ENCODE data around the gene LRRC8C. TPM values are rescaled to one million over a fixed set of nuclear protein-coding genes. Genes with fewer than 3 reads are reported as not detected.

LRRC8C gene
- polyA plus RNA-seq, 1 donor: 6.8 TPM

DNA sequence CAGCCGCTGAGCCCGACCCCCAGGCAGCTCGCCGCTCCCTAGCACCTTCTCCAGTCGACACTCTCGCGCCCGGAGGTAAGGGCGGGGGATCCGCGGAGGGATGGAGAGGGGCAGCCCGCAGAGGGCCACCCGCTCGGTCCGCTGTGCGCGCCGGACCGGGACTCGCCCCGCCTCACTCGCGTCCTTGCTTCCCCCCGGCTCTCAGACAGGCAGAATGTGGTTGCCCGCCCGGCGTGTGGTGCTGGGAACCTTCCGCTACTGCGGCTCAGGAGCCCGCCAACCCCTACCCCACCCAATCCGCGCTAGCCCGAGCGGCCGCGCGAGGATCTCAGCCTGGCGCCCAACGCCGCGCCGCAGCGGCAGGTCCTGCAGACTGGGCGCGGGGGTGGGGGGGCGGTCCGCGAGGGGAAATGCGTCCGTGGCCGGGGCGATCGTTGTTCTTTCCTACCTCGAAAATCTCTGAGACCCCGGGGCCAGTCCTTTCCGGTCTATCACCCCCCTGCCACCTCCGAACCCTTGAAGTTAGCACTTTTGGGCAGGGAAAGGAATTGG lies 404 bp downstream of the LRRC8C start:
- peak; percentile 45 for DNase-seq

DNA sequence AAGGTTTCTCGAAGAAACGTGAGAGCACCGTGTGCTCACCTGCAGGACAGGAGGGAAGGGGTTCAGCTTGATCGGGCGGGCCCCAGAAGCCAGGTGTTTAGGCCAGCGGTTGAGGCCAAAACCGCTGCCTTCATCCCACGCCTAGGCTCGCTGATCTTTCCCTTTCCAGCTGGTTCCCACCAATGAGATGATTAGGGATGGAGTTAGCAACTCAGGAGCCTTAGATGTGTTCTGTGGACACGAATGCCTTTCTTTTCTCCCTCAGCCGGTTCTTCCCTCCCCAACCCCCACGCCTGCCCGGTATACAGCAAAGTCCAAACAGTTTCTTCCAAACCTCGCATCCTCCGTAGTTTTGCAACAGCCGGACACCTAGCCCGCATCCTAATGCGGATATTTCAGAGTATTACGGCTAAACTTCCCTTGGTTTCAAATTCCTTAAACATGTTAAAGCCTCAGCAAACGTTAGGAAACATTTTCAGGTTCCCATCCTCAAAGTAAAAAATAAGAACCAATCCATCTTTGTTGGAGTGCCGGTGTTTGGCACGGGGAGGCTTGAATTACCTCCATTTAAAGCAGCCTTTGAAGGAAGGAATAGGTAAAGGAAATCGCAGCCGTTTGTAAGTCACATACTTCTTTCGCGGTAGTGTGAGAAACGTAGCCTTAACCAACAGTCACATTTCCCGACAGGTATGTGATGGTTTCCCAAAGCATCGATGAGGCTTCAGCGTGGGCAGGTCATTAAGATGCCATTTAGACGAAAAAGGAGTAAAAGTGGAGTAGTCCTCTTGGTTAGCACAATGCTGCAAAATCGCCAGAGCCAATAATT lies 1.1 kb downstream of the LRRC8C start:
- DNase-seq: peak; percentile 33

DNA sequence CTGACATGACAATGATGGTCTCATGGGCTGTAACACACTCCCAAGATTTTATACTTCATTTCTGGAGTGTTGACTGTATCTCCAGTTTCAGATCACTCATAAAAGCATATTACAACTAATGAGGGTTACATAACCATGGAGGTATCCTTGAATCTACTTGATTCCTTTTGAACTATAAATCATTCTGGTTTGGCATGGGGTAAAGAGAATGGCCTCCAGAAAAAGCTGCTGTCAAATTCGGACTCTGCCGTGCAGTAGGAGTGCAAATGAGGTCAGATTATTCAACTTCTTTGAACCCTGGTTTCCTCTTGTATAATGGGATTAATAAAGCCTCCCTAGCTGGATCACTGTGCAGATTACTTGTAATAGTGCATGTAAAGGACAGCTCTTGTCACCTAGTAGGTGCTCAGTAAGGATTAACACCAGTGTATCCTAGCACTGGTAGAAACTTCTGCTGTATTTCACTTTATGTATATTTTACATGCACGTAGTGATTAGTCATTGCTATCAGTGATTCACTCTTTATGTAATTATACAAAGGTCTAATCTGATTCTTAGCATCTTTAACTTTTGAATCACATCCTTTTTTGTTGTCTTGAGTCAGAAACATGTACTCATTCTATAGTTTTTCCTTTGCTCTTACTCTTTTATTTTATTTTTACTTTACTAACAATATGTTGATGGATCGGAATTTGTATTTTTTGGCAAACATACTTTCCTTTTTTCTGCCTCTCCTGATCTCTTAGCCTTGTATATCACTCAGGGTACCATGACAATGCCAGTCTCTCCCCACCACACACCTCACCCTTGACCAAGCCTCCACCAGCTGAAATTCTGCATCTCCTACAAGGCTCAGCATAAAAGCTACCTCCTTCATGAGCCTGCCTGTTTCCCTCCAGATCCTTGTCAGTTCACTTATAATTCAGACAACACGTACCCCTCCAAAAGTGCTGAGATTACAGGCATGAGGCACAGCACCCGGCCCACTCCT lies 3.2 kb downstream of the LRRC8C start:
- DNase-seq: no peak

DNA sequence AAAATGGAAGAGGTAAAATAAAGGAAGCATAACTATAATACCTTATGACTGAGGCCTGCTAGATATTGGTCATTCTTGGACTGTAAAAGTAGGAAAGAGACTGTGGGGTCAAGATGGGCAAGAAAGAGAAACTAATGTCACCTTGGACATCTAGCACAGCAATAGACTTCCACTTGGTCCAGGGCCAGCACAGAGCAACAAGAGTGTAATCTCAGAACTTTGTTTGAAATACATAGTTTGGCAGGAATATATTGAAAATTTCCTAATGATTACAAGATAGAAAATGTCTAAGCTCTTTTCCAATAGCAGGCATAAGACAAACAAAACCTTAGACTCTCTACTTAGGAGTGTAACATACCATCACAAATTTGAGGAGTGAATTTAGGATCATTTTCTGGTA lies 4.6 kb downstream of the LRRC8C start:
- no peak for DNase-seq

DNA sequence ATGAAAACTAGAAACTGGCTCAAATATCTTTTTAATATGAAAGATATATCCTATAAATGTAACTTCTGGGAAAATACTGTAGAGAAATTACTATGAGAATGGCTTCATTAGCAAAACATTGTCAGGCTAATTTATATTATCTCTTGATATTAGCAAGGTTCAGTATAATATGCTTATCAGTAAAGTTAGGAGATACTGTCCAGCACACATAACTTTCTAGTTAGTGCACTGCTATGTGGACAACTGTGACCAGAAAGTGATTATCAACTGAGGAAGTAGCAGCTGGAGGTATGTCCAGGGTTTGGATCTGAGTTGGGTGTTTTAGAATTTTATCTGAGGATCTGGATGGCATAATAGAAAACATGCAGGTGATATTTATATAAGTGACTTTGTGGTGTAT lies 7.5 kb downstream of the LRRC8C start:
- no peak for DNase-seq

DNA sequence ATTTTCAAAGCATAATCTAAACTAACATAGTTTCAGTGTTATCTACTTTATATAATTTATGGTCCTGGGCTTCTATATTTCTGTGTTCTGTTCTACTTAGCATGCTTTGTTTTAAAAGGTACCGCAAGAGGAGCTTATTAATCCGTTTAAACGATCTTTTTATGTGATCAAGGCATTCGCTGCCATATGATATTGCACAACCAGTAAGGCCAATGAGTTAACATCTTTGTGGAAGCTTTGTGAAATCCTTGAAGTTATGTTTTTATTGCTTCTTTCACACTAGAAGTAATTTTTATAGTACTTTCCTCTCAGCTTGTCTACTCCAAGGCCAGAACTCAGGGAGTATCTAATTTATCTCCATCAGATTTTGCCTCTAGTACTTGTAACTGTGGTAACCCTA lies 8.9 kb downstream of the LRRC8C start:
- DNase-seq: no peak

DNA sequence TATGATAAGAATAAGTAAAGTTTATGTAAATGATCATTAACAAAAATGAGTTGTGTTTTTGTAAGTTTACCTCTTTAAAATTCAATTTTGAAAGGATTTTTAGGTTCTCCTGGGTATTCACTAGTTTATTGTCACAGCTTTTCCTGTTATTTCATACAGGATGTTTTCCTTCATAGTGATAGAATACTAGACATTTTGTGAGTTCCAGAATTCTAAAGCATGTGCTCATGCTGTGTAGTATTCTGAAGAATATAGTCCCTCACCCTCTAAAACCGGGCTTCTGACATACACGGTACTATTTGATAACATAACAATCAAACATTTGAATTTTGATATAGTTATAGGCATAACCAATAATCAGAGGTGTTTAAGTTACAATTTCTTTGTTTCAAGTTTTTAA lies 10.7 kb downstream of the LRRC8C start:
- DNase-seq: no peak

DNA sequence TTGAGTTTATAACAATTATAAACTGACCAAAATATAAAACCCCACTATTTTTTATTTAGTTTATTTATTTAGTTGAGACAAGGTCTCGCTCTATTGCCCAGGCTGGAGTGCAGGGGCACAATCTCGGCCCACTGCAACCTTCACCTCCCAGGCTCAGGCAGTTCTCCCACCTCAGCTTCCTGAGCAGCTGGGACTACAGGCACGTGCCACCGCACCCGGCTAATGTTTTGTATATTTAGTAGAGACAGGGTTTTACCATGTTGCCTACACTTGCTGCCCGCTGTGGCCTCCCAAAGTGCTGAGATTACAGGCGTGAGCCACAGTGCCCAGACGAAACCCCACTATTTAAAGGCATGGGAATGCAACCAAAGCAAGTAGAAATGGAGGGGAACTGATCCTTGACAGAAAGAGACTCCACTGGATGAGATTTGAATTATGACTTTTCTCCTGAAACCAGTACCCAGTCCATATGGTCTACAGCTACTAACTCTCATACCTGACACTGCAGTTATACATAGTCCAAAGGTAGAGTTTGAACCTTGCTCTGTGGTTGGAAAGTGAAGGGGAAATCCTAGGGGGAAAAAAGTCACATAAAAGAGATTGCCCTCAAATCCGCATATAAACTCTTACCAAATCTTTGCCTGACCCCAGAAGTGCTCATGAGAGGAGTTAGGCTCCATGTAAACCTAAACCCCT lies 11.3 kb downstream of the LRRC8C start:
- no peak for DNase-seq

DNA sequence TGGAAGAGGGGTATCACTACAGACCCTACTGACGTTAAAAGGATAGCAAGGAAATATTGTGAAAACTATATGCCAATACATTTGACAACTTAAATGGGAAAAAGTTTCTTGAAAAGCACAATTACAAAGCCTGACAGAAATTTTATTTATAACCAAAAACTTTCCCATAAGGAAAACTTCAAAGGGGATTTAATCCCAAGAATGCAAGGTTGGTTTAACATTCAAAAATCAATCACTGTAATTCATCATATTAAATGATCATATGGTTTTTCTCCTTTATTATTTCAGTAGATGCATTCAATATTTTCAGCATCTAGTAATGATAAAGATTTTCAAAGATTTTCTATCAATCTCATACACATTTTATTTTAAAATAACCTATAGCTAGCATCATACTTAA lies 13.3 kb downstream of the LRRC8C start:
- DNase-seq: no peak

DNA sequence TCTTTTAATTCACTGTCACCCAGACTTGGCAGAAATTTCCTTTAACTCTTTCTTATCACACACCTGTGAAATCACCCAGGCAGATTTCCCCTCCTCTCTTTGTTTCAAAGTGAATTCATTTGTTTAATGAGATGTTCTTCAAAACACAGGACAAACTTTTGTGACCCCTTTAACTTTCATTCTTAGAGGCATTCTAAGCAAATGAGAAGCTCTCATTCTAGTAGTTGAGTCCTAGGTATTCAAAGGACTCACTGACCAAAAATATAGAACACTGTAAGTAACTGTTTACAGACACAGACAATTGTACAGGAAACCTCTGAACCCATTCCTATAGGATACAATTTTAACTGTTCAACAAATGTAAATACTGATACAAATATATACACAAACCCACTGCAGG lies 16.9 kb downstream of the LRRC8C start:
- DNase-seq: no peak

DNA sequence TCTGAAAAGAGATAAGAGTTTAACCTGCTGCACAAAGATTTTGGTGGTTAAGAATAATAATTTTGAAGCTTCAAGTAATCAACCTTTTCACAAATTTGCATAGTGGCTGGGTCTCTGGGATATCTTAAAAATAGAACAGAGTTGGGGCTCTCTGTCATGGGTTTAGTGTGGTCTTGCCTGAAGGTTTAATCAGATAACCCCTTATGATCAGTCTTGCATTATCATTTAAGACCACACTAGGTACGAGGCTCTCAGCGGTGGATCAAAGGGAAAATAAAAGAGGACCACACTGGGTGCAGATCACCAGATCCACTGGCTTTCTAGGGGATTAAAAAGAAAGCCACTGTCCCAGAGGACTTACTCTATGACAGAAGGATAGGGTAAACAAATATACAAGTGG lies 19.5 kb downstream of the LRRC8C start:
- no peak for DNase-seq

DNA sequence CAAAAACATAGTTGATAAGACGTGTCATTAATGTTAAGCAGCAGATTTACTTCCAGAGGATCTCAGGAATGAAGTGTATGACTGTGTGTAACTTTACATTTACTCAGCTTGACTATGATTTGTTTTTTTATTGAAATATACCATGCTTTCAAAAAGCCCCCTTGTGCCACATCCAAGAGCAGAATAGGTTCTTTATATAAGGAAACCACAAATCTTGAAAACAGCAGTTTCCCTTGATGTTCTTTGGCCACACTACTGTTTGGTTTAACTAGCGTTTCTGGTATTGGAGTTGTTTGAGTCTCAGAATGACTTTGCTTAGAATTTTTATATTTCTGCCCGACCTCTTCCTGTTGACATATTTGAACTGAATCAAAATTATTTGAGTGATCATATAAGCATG lies 25.0 kb downstream of the LRRC8C start:
- no peak for DNase-seq

DNA sequence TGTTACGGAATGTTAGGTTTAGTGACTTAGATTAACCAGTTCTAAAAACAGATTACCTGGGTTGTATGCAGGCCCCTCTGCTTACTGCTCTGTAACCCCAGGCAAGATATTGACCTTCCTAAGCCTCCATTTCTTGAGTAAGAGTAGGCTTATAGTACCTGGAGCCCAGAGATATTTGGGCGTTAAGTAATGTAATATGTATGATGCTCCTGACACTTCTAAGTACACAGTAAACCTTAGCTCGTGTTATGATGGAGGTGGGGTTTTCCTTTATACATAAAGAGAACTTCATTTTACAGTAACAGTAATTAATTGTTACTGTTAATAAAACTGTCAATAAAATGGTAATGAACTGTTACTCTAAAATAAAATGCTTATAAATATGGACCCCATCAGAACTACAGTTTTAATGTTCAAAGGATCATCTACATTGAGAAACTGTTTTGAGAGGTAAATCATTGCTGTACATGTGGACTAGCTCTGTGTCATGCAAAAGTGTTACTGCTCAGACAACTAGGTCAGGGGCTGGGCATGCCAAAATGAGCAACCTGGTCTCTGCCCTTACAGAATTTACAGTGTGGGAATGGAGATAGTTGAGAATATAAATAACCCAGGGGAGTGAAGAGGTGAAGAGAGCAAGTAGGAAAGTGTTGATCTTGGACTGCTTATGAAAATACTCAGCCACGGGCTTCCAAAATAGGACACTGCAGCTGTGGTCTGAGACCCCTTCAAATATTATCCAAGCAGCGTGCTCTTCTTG lies 26.6 kb downstream of the LRRC8C start:
- DNase-seq: no peak

DNA sequence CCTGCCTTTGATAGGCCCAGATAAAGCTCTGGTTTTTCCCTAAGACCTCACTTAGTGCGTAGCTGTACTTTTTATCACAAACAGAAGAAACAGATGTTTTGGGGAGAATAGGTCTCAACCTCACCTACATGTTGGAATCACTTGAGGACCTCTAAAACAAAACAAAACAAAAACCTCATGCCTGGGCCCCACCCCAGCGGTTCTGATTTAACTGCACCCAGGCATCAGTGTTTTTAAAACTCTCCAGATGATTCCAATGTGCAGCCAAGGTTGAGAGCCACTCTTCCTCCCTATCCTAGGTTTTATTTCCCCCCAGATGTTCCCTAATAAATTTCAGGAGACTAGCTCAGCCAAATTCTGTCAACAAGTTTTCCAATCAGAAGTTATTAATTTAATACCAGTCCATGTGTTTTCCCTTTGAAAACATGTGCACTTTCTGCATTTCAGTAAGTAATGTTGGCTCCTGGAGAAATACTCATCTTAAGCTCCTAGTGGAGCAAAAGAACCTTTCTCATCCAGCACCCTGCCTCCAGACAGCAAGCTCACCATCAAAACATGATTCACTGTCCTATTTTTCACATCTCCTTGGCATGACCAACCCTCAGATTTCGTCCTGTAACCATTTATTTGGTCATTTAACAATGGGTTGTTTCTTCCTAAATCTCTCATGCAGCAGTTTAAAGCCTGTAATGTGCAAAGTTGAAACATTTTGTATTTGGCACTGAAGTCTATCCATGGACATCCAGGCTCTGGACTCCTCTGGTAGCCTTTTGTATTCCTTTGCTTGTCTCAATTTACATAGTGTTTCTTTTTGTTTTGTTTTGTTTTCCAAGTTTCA lies 27.5 kb downstream of the LRRC8C start:
- DNase-seq: no peak

DNA sequence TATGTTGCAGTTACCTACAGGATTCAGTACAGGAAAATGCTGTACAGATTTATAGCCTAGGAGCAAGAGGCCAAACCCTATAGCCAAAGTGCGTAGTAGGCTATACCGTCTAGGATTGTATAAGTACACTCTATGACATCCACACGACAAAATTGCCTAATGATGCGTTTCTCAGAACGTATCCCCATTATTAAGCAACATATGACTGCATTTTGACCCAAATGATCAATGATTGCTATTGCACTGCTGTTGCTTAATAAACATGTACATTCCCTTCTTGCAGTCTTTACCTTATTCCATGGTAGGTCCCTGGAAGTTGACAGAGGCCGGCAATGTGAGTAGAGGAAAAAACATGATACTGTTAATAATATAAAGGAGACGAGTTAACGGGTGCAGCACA lies 33.0 kb downstream of the LRRC8C start:
- DNase-seq: no peak

DNA sequence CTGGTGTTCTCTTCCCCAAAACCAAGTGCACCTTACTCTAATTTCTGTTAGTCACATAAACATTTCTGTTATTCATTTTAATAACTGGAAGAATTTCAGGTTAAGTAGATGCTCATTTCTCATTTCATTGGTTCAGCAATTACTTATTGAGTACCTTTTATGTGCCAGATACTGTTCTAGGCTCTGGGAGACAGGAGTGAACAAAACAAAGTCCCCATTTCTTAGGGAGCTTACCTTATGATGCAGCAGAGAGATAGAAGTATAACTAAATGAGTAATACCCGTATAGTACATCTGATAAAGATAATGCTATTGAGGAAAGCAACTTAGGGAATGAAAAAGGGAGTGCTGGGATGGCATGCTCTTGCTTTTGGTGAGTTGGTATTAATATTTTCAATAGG lies 33.7 kb downstream of the LRRC8C start:
- DNase-seq: no peak

DNA sequence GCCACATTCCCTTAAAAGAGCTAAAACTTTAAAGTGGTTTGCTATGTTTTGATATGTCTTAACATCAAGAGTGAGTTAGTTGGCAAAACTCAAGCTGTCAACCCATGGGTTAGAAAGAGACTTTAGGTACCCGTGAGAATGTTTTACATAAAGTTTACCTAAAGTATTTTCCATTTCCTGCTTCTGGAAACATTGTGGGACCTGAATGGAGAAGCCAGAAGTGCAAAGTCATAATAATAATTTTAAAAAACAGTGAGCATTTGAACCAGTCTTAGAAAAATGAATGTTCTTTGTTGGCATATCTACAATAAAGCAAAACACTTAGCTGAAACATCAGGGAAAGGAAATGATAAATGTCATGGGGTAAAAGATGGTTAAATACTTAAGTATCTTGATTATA lies 34.8 kb downstream of the LRRC8C start:
- DNase-seq: no peak

DNA sequence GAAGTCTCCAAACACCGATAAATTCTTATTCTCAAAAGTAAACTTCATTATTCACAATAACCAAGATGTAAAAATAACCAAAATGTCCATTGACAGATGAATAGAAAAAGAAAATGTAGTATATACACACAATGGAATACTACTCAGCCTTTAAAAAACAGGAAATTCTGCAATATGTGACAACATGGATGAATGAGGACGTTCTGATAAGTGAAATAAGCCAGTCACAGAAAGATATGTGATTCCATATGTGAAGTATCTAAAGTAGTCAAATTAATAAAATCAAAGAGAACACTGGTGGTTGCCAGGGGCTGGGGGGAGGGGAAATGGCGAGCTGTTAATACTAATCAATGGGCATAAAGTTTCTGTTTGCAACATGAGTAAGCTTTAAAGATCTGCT lies 36.0 kb downstream of the LRRC8C start:
- no peak for DNase-seq

DNA sequence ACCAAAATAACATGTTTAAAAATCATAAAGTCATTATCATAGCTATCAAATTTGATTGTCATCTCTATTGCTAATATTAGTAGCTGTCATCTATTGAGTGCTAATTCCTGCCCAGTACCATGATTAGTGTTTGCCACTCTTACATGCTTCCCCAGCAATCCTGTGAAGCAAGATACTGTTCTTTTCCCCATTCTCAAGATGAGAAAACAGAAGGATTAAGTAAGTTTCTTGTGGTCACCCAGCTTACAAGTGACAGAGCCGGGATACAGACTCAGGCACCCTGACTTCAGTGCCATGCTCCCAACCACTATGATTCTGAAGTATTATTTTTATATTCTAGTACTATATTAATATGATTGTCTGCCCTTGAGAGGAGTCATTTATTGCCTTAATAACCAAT lies 36.5 kb downstream of the LRRC8C start:
- DNase-seq: no peak

DNA sequence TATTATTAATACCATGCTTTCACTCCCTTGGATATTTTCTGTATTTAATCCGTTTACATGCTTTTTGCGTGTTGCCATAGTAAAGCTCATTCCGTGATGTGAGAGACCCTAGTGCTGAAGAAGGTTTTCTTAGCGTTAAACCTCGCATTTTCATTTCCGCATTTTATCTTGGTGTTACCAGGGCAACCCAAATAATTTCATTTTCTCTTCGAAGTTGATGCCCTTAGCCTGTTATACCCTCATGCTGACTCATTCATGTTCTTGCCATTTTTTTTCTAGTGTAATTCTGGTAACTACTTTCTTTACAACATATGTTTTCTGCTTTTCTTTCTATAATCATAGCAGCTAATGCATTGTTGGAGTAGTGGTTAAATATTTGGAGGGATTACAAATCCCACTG lies 37.2 kb downstream of the LRRC8C start:
- no peak for DNase-seq

DNA sequence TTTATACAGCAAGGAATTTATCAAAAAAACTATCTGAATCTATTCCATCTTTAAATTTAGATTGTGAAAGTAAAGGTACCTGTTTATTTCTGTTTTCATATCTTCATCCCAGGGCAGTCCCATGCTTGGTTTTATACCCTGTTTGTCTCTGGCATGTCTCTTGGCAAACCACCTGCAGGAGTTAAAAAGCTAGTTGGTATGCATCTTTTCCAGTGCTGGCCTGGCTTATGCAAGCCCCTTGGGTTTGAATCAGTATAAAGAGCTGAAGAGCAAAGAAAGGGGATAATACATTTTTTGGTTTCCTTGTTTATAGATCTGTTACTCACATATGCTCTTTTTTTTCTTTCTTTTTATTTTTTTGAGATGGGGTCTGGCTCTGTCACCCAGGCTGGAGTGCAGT lies 37.8 kb downstream of the LRRC8C start:
- DNase-seq: no peak
